Fibroblast of skin of right quadriceps (primary cell): ENCODE data around the gene IER2.
"Not testable (repeated sequence)": the region's sequence is repeated elsewhere in the genome, so short reads cannot be mapped to it uniquely, and the experiment has no call there.

Source experiments
- DNase-seq: peaks from one replicate; pipeline ENCODE4 v3.0.0-alpha.2; 2013

The IER2 gene

DNA sequence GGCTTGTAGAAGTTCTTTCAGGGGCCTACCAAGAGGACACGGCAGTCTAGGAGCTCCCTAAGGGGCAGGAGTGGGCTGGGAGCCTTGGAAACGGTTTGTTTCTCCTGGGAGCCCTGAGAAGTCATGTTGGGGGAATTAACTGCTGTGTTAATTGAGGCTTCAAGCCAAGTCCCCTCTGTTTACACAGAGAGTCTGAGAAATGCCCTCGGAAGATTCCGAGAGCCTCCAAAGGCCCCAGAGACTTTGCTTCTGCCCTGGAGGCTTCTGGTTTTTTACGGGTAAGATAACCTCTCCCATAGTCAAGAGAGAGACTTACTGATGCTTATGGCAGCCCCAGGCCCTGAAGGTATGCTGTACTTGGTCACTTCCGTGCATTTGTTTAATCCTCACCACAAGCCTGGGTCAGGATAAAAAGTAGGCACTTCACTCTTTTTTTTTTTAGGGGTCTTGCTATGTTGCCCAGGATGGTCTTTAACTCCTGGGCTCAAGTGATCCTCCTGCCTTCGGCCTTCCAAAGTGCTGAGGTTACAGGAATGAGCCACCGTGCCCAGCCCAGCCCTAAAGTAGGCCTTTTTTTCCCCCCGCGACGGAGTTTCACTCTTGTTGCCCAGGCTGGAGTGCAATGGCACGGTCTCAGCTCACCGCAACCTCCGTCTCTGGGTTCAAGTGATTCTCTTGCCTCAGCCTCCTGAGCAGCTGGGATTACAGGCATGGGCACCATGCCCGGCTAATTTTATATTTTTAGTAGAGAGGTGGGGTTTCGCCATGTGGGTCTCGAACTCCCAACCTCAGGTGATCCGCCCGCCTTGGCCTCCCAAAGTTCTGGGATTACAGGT lies 15.2 kb downstream of the IER2 start:
- DNase-seq = peak; percentile 37

DNA sequence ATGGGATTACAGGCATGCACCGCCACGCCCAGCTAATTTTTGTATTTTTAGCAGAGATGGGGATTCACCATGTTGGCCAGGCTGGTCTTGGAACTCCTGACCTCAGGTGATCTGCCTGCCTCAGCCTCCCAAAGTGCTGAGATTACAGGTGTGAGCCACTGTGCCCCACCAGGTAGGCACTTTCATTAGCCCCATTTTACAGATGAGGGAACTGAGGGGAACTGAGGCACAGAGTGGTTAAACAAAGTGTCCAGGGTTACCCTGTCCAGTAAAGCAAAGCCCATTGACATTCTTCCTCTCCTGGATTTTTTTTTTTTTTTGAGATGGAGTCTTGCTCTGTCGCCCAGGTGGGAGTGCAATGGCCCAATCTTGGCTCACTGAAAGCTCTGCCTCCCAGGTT lies 15.9 kb downstream of the IER2 start:
- DNase-seq = not testable (repeated sequence)

DNA sequence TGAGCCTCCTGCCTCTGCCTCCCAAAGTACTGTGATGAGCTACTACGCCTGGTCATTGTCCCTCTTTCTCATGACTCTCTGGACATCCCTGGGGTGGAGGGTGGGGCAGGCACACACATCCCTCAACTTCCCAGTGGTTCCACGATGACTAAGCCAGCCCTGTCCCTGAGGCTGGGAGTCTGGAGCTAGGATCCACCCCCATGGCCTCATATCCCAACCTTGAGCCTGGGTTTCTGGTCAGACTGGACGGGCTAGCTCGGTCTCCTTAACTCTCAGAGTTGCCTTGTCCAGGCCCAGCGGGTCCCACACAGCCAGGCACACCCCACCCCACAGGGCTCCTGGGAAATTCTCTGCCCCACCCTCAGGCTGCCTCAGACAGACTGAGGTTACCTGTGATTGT lies 19.6 kb downstream of the IER2 start:
- DNase-seq = peak; percentile 33

DNA sequence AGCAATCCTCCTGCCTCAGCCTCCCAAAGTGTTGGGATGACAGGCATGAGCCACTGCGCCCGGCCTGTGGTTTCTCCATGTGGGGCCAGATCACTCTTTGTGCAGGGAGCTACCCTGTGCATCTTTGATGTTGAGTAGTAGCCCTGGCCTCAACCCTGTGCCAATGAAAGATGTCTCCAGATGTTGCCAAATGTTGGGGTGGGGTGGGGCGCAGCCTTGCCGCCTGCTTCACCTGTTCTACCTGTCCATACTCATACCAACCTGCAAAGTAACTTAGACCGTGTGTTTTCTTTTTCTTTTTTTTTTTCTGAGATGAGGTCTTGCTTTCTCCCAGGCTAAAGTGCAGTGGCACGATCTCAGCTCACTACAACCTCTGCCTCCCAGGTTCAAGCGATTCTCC lies 20.9 kb downstream of the IER2 start:
- DNase-seq = no peak

DNA sequence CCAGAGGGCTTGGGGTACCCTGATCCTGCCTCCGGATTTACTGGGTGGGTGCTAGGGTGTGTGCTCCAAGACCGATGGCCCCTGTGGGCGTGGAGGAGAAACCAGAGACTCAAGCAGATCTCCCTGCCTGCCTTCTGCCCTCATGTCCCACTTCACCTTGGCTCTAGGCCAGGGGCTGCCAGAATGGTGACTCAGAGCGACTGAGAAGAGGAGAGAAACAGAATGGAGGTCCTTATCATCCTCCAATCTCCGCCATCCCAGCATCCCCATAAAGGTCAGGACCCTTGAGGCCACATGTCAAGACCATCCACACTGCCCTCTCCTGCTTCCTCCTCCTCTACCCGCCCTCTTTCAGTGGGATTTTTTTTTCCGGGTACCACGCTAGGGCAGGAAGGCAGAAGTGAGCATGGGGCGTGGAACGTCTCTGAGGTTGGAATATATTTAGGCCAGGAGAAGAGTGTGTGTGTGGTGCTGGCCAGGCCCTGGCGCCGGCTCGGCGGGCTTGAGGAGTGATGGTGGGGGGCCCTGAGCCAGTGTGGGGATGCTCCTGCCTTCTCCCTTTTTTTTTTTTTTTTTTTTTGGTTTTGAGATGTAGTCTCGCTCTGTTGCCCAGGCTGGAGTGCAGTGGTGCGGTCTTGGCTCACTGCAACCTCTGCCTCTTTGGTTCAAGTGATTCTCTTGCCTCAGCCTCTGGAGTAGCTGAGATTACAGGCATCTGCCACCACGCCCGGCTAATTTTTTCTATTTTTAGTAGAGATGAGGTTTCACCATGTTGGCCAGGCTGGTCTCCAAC lies 22.3 kb downstream of the IER2 start:
- peak; percentile 87 for DNase-seq

DNA sequence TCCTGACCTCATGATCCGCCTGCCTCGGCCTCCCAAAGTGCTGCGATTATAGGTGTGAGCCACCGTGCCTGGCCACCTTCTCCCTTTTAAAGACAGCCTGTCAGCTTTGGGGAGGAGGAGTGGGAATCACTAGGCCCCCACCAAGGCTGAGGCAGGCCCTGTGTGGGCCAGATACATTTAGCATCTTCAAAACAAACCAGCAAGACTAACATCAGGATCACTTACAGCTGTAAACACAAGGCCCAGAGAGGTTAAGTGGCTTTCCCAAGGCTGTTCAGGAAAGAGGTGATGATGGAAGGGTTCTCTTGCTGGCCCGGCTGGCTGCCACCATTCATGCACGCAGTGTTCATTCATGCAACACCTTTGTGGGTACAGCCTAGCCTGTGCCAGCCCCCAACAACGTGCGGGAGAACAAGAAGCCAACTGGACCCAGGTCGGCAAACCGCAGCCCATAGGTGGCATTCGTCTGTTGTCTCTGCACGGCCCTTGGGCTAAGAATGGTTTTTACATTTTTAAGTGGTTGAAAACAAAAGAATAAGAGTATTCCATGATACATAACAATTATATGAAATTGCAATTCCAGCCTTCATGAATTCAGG lies 23.0 kb downstream of the IER2 start:
- no peak for DNase-seq

DNA sequence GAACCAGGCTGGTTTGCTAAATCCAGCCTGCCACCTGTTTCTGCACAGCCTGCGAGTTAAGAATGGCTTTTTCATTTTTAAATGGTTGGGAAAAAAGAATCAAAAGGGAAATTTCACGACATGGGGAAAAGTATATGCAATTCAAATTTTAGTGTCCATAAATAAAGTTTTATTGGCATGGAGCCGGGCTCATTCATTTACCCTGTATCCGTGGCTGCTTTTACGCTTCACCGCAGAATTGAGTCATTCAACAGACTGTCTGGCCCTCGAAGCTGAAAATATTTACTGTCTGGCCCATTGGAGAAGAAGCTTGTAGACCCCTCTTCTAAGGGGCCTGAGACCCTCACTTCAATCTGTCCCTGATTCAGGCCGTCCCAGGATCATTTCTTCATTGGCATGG lies 26.1 kb downstream of the IER2 start:
- no peak for DNase-seq

DNA sequence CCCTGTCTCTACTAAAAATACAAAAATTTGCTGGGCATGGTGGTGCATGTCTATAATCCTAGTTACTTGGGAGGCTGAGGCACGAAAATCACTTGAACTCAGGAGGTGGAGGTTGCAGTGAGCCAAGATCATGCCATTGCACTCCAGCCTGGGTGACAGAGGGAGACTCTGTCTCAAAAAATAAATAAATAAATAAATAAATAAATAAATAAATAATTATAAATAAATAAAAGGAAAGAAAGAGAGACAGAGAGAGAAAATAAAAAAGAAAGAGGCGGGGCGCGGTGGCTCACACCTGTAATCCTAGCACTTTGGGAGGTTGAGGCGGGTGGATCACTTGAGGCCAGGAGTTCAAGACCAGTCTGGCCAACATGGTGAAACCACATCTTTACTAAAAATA lies 27.4 kb downstream of the IER2 start:
- not testable (repeated sequence) for DNase-seq

DNA sequence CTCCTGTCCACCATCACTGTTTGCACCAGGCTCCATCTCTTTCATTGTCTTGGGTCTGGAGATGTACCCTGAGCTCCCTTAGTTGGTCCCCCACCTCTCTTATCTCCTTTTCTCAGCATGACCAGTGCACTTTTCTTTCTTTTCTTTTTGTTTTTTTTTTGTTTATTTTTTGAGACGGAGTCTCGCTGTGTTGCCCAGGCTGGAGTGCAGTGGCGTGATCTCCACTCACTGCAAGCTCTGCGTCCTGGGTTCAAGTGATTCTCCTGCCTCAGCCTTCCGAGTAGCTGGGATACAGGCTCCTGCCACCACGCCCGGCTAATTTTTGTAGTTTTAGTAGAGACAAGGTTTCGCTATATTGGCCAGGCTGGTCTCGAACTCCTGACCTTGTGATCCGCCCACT lies 28.1 kb downstream of the IER2 start:
- not testable (repeated sequence) for DNase-seq

DNA sequence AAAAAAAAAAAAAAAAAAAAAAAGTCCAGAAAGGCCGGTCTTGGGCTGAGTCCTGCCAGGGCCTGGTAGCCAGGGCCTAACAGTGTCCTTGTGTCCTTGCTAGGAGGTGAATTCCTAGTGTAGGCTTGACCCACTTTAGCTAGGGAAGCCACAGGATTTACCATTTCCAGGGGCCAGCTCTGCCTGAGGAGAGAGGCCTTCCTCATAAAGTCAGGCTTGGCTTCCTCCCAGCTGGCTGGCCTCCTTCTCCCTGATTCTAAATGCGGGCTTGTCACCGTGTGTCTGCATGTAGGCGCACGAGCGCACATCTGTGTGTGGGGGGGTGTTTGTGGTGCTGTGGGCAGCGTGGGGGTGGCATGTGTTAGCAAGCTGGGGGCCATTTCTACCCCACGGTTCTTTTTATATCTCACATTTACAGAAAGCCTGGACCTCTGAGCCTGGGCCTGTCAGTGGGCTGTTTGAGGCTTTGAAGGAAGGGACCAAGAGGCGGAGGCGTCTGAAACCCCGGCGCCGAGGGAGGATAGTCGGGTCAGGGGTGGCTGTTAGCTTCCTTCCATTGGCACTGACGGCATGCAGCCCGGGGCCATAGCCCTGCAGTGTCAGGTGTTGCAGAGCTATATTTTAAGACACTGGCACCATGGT lies 31.7 kb downstream of the IER2 start:
- peak; percentile 64 for DNase-seq

DNA sequence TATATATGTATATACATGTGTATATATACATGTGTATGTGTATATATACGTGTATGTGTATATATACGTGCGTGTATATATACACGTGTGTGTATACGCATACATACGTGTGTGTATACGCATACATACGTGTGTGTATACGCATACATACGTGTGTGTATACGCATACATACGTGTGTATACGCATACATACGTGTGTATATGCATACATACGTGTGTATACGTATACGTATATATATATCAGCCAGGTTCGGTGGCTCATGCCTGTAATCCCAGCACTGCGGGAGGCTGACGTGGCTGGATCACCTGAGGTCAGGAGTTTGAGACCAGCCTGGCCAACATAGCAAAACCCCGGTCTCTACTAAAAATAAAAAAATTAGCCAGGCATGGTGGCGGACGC lies 34.7 kb downstream of the IER2 start:
- DNase-seq = not testable (repeated sequence)

DNA sequence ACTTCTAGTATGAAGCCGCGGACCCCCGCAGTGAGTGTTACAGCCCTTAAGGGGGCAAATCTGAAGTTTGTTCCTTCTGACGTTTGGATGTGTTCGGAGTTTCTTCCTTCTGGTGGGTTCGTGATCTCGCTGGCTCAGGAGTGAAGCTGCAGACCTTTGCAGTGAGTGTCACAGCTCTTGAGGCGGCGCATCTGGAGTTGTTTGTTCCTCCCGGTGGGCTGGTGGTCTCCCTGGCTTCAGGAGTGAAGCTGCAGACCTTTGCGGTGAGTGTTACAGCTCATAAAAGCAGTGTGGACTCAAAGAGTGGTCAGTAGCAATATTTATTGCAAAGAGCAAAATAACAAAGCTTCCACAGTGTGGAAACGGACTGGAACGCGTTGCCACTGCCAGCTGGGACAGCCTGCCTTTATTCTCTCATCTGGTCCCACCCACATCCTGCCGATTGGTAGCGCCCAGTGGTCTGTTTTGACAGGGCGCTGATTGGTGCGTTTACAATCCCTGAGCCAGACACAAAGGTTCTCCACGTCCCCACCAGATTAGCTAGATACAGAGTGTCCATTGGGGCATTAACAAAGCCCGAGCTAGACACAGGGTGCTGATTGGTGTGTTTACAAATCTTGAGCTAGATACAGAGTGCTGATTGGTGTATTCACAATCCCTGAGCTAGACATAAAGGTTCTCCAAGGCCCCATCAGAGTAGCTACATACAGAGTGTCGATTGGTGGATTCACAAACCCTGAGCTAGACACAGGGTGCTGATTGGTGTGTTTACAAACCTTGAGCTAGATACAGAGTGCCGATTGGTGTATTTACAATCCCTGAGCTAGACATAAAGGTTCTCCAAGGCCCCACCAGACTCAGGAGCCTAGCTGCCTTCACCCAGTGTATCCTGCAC lies 35.8 kb downstream of the IER2 start:
- DNase-seq = not testable (repeated sequence)

DNA sequence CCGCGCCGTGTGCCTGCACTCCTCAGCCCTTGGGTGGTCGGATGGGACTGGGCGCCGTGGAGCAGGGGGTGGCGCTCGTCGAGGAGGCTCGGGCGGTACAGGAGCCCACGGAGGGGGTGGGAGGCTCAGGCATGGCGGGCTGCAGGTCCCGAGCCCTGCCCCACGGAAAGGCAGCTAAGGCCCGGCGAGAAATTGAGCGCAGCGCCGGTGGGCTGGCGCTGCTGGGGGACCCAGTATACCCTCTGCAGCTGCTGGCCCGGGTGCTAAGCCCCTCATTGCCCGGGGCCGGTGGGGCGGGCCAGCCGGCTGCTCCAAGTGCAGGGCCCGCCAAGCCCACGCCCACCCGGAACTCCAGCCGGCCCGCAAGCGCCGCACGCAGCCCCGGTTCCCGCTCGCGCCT lies 36.5 kb downstream of the IER2 start:
- DNase-seq = not testable (repeated sequence)

DNA sequence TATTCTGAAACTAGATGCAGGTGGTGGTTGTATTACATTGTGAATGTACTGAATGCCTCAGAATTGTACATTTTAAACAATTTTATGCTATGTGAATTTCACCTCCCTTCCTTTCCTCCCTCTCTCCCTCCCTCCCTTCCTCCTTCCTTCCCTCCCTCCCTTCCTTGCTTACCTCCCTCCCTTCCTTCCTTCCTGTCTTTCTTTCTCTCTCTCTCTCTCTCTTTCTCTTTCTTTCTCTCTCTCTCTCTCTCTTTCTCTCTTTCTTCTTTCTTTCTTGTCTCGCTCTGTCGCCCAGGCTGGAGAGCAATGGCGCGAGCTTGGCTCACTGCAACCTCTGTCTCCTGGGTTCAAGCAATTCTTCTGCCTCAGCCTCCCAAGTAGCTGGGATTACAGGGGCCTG lies 37.2 kb downstream of the IER2 start:
- DNase-seq = no peak

DNA sequence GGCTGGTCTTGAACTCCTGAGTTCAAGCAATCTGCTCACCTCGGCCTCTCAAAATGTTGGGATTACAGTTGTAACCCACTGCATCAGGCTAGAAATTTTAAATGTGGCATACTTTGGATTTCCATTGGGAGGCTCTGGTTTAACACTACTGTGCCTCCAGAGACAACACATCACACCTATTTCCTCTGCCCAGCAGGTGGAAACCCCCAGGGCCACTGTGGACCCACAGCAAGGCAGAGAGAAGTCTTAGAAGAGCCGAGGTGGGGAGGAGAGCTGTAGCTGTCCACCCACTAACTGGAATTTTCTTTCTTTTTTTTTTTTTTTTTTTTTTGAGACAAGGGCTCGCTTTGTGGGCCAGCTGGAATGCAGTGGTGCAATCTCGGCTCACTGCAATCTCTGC lies 39.4 kb downstream of the IER2 start:
- DNase-seq = no peak

DNA sequence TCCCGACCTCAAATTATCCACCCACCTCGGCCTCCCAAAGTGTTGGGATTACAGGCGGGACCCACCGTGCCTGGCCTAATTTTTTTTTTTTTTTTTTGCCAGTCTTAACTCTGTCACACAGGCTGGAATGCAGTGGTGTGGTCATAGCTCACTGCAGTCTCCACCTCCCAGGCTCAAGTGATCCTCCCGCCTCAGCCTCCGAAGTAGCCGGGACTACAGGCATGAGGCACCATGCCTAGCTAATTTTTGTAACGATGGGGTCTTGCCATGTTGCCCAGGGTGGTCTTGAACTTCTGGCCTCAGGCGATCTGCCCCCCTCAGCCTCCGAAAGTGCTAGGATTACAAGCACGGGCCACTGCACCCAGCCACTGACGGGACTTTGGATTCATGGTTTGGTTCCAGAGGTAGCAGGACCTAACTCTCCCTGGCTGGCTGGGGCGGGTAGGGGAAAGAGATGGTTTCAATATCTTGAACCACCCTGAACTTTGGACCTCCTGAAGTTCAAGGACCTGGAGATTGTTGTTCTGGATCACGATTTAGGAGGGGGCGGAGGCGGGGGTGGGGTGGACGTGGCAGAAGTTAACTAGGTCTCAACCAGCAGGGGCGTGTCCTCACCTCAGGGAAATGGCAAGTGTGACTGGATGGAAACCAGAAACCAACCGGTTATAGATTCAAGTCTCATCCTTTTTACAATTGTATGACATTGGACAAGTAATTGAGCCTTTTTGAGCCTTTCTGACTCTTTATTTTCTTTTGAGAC lies 40.8 kb downstream of the IER2 start:
- DNase-seq = no peak

DNA sequence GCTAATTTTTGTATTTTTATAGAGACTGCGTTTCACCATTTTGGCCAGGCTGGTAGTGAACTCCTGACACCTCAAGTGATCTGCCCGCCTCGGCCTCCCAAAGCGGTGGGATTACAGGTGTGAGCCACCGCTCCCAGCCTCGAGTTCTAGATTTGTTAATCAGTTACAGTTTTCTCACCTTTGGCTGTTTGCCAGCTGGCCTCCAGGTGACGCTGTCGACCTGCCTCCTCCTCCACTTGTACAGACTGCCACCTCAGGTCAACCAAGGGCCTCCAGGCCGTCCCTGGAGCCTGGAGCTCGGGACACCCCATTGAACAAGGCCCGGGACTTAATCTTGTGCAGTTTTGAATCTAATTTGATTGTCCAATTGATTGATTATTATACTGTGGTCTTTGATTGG lies 45.5 kb downstream of the IER2 start:
- DNase-seq = no peak

DNA sequence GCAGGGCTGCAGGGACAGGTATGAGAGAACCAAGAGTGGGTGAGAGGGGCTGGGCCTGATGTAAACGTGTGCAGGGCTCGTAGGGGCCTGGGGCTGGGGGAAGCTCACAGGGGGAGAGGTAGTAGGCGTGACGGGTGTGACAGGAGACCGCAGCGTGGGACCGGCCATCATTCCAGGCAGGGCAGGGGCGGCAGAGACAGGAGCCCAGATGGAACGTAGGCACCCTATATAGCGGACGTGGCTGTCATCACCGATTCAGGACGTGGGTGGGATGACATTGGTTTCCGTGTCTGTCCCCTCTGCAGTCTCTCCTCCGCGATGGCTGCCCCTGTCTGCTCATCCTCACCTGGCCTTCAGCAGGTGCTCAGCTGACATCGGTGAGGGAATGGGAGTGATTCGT lies 48.4 kb downstream of the IER2 start:
- DNase-seq = no peak

DNA sequence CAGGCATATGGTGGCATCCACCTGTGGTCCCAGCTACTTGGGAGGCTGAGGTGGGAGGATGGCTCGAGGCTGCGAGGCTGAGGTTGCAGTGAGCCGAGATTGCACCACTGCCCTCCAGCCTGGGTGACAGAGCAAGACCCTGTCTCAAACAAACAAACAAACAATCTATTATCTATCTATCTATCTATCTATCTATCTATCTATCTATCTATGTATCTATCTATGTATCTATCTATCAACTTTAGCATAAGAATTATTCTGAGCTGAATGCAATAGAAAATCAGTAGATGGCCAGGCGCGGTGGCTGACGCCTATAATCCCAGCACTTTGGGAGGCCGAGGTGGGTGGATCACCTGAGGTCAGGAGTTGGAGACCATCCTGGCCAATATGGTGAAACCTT lies 51.9 kb downstream of the IER2 start:
- not testable (repeated sequence) for DNase-seq
